ENCODE results near the gene AOPEP. TPM values are rescaled to one million over a fixed set of nuclear protein-coding genes. Genes with fewer than 3 reads are reported as not detected.

Gene AOPEP
- total RNA-seq, 1 donor from 2014 or later, result 16.6 TPM

GRCh38 chr9:94758031-94758430 lies 31.5 kb downstream of the AOPEP start:
- Histone ChIP-seq H3K4me1 (peaks cover 50% of the 10 kb centered on the region), H2AFZ (replicated peaks) (no peak overlapping the region), H3K79me2 (ENCODE audit: low read depth) (peaks cover 16% of the 10 kb centered on the region), H3K27ac (no peak overlapping the region), H3K4me2 (no peak overlapping the region), H3K9ac (no peak overlapping the region), H3K27me3 (no peaks in the 10 kb centered on the region), H3K36me3 (no peaks in the 10 kb centered on the region), H3F3A (ENCODE audit: low read depth) (peaks cover 31% of the 10 kb centered on the region), H4K20me1 (ENCODE audit: low read depth) (peaks cover 55% of the 10 kb centered on the region), H3K4me3 (no peak overlapping the region), H3K9me3 (ENCODE audit: low read depth) (no peaks in the 10 kb centered on the region)
- DNase-seq (ENCODE audit: low spot score), result no peak
- H3K36me3 Mint-ChIP-seq, result peaks cover 6% of the 10 kb centered on the region
- TF ChIP-seq EZH2phosphoT487 (IDR thresholded peaks at IDR 0.05), result no peak
- TF ChIP-seq EZH2 (IDR thresholded peaks at IDR 0.05), result no peak
- no peak for TF ChIP-seq CTCF (IDR thresholded peaks at IDR 0.05)
- peaks cover 39% of the 10 kb centered on the region for H3K4me1 Mint-ChIP-seq
- H3K27ac Mint-ChIP-seq, result no peak overlapping the region
- no peaks in the 10 kb centered on the region for H3K9me3 Mint-ChIP-seq
- peaks cover 3% of the 10 kb centered on the region for H3K27me3 Mint-ChIP-seq (ENCODE audit: insufficient read depth, low read depth)
- H3K4me3 Mint-ChIP-seq, result no peak overlapping the region

- H3K4me1 ChIP-seq, result peaks cover 50% of the 10 kb centered on the region
- Mint-ChIP-seq H3K27me3 (ENCODE audit: insufficient read depth, low read depth) (peaks cover 3% of the 10 kb centered on the region), H3K9me3 (no peaks in the 10 kb centered on the region), H3K27ac (no peak overlapping the region), H3K36me3 (peaks cover 8% of the 10 kb centered on the region), H3K4me3 (no peak overlapping the region), H3K4me1 (peaks cover 39% of the 10 kb centered on the region)
- H3K27ac ChIP-seq, result no peak overlapping the region
- DNase-seq (ENCODE audit: low spot score), result no peak
- no peaks in the 10 kb centered on the region for H3K36me3 ChIP-seq
- peaks cover 57% of the 10 kb centered on the region for H4K20me1 ChIP-seq (ENCODE audit: low read depth)
- no peak overlapping the region for H3K4me2 ChIP-seq
- H3K4me3 ChIP-seq, result no peak overlapping the region
- no peaks in the 10 kb centered on the region for H3K27me3 ChIP-seq
- no peaks in the 10 kb centered on the region for H3K9me3 ChIP-seq (ENCODE audit: low read depth)
- no peak overlapping the region for H2AFZ ChIP-seq (replicated peaks)
- no peak overlapping the region for H3K9ac ChIP-seq
- TF ChIP-seq EZH2phosphoT487 (IDR thresholded peaks at IDR 0.05) (no peak), EZH2 (IDR thresholded peaks at IDR 0.05) (no peak), CTCF (IDR thresholded peaks at IDR 0.05) (no peak)
- peaks cover 24% of the 10 kb centered on the region for H3K79me2 ChIP-seq (ENCODE audit: low read depth)
- H3F3A ChIP-seq (ENCODE audit: low read depth), result peaks cover 31% of the 10 kb centered on the region
Measured at GRCh38 chr9:94758880-94759279, 32.4 kb downstream of the AOPEP start.

GRCh38 chr9:94760010-94760409 lies 33.5 kb downstream of the AOPEP start:
- H3K4me2 ChIP-seq, result peak overlapping the region; percentile 54
- DNase-seq (ENCODE audit: low spot score), result no peak
- H3K79me2 ChIP-seq (ENCODE audit: low read depth), result peaks cover 35% of the 10 kb centered on the region
- Mint-ChIP-seq H3K9me3 (no peaks in the 10 kb centered on the region), H3K4me1 (peaks cover 39% of the 10 kb centered on the region), H3K27me3 (ENCODE audit: insufficient read depth, low read depth) (peaks cover 3% of the 10 kb centered on the region), H3K27ac (peak overlapping the region; percentile 8), H3K36me3 (peaks cover 12% of the 10 kb centered on the region), H3K4me3 (no peak overlapping the region)
- no peaks in the 10 kb centered on the region for H3K9me3 ChIP-seq (ENCODE audit: low read depth)
- TF ChIP-seq EZH2 (IDR thresholded peaks at IDR 0.05) (no peak), CTCF (IDR thresholded peaks at IDR 0.05) (no peak), EZH2phosphoT487 (IDR thresholded peaks at IDR 0.05) (no peak)
- H3K4me1 ChIP-seq, result peaks cover 50% of the 10 kb centered on the region
- H3K36me3 ChIP-seq, result no peaks in the 10 kb centered on the region
- no peak overlapping the region for H3K27ac ChIP-seq
- no peak overlapping the region for H3K4me3 ChIP-seq
- peaks cover 31% of the 10 kb centered on the region for H3F3A ChIP-seq (ENCODE audit: low read depth)
- H2AFZ ChIP-seq (replicated peaks), result no peak overlapping the region
- H3K27me3 ChIP-seq, result no peaks in the 10 kb centered on the region
- H3K9ac ChIP-seq, result no peak overlapping the region
- H4K20me1 ChIP-seq (ENCODE audit: low read depth), result peaks cover 57% of the 10 kb centered on the region
